IPS-15b (cell line): ENCODE results near the gene GPC6.

ENCODE experiments used
- H3K27me3 ChIP-seq: one replicate; pipeline ENCODE4 v1.6.1; 2013; ENCODE audit warnings: low read length; ENCODE audit not compliant: control insufficient read depth, insufficient read depth
- H3K36me3 ChIP-seq: one replicate; pipeline ENCODE4 v1.6.1; 2013; ENCODE audit warnings: low read length; ENCODE audit not compliant: control insufficient read depth, insufficient read depth
- H3K4me1 ChIP-seq: one replicate; pipeline ENCODE4 v1.6.1; 2013; ENCODE audit warnings: mild to moderate bottlenecking, low read length; ENCODE audit not compliant: control insufficient read depth, insufficient read depth
- H3K4me3 ChIP-seq: one replicate; pipeline ENCODE4 v1.5.1; 2013; ENCODE audit warnings: low read depth, low read length
- H3K9ac ChIP-seq: one replicate; pipeline ENCODE4 v1.6.1; 2013; ENCODE audit warnings: low read depth, mild to moderate bottlenecking, low read length
- H3K9me3 ChIP-seq: one replicate; pipeline ENCODE4 v1.6.1; 2013; ENCODE audit warnings: mild to moderate bottlenecking, low read length; ENCODE audit not compliant: control insufficient read depth, insufficient read depth

The GPC6 gene

DNA sequence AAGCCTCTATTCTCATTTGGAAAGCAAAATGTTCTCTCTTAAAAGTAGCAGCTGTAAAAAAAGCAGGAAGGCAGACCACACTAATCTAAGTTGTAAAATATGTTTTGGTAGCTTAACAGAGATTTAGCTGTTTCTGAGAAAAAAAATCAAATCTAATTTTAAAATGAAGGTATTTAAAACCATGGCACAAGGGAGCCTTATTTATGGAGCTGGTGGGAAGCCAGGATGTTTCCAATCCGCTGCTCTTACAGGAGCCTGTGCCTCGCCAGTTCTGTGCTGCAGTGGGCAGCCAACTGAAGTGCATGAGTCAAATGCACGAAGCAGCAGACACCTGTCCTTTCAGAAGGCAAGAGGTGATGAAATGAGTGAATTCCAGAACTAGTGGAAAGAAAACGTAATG lies 28.2 kb downstream of the GPC6 start:
- H3K36me3 ChIP-seq, result no peaks in the 10 kb centered on the region
- no peaks in the 10 kb centered on the region for H3K4me1 ChIP-seq
- no peaks in the 10 kb centered on the region for H3K9me3 ChIP-seq
- H3K9ac ChIP-seq, result no peak overlapping the region
- H3K4me3 ChIP-seq, result no peak overlapping the region
- no peaks in the 10 kb centered on the region for H3K27me3 ChIP-seq

DNA sequence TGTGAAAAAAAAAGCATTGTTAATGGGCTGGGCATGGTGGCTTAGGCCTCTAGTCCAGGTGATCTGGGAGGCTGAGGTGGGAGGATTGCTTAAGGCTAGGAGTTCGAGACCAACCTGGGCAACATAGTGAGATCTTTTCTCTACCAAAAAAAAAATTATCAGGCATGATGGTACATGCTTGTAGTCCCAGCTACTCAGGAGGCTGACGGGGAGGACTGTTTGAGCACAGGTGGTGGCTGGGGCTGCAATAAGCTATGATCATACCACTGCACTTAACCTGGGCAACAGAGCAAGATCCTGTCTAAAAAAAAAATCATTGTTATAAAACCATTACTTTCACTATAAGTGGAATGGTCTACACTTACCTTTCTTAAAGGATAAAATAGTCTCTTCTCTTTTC lies 30.4 kb downstream of the GPC6 start:
- H3K9ac ChIP-seq, result no peak overlapping the region
- H3K9me3 ChIP-seq, result no peaks in the 10 kb centered on the region
- H3K4me3 ChIP-seq, result no peak overlapping the region
- H3K36me3 ChIP-seq, result no peaks in the 10 kb centered on the region
- no peaks in the 10 kb centered on the region for H3K27me3 ChIP-seq
- no peaks in the 10 kb centered on the region for H3K4me1 ChIP-seq

DNA sequence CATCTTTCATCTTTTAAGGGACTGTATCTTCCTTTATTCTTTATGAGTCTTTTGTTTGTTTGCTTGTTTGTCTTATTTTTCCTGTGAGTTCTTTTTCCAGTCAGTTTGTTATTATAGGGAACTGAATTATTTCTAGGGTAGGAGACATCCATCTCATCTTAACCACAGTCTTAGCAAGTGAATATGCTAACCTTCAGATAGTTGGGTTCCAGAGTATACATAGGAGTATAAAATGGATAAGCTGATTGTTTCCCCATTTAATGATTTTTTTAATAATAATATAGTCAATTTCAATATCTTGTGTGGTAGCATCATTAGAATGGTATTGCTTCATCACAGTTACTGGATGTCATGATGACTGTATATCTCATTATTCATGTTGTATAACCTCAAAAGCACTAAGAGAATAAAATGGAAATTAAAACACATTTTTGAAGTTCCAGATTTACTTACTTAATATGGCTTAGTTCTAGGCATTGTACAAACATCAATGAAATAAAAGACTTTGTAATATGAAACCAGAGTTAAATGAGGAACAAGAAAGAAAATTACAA lies 33.0 kb downstream of the GPC6 start:
- Histone ChIP-seq H3K9me3 (no peaks in the 10 kb centered on the region), H3K4me3 (no peak overlapping the region), H3K27me3 (no peaks in the 10 kb centered on the region), H3K9ac (no peak overlapping the region), H3K36me3 (no peaks in the 10 kb centered on the region), H3K4me1 (no peaks in the 10 kb centered on the region)

DNA sequence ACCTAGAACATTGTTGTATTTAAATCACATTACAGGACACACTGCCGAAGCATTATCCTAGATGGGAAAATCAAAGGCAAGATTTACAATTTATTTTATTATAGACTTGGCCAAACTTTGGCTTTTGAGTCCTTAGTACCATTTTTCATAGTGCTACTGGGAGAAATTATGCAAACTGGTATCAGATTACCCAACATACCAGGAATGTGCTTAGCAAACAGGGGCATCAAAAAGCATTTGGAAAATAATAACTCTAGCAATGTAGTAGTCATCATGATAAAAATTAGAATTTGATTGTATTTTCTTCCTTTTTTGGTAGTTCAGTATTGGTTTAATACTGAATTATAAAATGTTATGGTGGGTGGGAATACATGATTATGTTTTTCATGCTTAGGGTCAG lies 34.0 kb downstream of the GPC6 start:
- no peak overlapping the region for H3K4me3 ChIP-seq
- H3K9ac ChIP-seq, result no peak overlapping the region
- H3K4me1 ChIP-seq, result no peaks in the 10 kb centered on the region
- no peaks in the 10 kb centered on the region for H3K27me3 ChIP-seq
- no peaks in the 10 kb centered on the region for H3K36me3 ChIP-seq
- H3K9me3 ChIP-seq, result no peaks in the 10 kb centered on the region

DNA sequence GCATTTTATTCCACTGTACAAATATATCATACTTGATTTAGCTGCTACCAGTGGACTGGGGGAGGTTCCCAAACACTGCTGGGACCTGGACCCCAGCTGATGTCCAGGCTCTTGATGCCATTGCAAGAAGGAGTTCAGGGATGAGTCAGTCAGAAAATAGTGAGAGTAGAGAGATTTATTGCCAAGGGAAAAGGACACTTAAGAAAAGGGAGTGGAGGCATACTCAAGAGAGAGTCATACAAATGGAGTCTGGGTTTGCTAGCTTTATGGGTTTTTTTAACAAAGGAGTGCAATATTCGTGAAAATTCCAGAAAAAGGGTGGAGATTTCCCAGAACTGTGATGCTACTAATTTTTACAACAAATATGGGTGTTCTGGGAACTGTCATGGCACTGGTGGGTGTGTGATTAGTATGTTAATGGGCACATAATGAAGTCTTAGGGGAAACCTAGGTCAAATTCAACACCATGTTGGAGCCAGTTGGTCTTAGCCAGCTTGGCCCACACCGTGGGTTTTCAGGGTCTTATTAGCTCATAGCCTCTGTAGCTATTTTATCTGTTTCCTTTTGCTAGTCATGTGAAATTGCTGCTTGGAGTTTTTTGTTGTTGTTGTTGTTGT lies 36.2 kb downstream of the GPC6 start:
- Histone ChIP-seq H3K4me1 (no peaks in the 10 kb centered on the region), H3K9me3 (no peaks in the 10 kb centered on the region), H3K9ac (no peak overlapping the region), H3K4me3 (no peak overlapping the region), H3K36me3 (no peaks in the 10 kb centered on the region), H3K27me3 (no peaks in the 10 kb centered on the region)

DNA sequence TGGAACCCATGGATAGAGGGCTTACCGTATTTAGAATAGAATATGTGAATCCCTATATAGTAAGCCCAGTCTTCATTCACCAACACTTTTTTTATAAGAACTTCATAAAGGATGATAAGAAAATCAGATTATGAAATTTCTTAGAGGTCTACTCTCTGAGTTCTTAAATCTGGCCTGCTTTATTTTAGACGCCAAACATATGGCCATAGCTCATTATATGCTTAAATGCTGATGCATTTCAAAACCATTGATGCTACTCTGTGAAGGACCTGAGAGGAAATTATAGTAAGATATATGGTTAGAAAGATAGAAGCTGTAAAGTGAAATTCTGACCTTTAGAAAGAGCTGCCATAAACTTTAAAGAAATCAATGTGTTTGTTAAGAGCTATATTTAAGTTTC lies 38.3 kb downstream of the GPC6 start:
- no peak overlapping the region for H3K9ac ChIP-seq

DNA sequence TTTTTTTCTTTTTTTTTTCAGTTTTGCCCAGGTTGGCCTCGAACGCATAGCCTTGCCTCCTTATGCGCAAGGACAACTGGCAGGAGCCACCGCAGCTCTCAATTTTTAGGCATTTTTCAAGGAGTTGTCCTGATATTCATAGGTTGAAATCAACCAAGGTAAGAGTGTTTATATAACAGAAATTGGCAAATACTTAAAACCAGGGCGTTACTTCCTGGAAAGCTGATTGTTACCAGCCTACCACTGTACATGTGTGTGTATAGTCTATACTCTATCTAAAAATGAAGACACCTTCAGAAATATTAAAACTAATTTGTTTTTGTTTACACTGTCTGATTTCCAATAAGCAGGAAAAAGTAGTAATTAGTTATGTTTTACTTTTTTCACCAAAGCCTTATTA lies 39.2 kb downstream of the GPC6 start:
- H3K9me3 ChIP-seq, result no peaks in the 10 kb centered on the region
- H3K4me1 ChIP-seq, result peaks cover 3% of the 10 kb centered on the region
- no peak overlapping the region for H3K4me3 ChIP-seq
- no peaks in the 10 kb centered on the region for H3K27me3 ChIP-seq
- H3K9ac ChIP-seq, result no peak overlapping the region
- H3K36me3 ChIP-seq, result no peaks in the 10 kb centered on the region

More for the DNA sequence above, 38.3 kb downstream of the GPC6 start:
- Histone ChIP-seq H3K36me3 (no peaks in the 10 kb centered on the region), H3K27me3 (no peaks in the 10 kb centered on the region), H3K9me3 (no peaks in the 10 kb centered on the region), H3K4me3 (no peak overlapping the region), H3K4me1 (peaks cover 3% of the 10 kb centered on the region)

DNA sequence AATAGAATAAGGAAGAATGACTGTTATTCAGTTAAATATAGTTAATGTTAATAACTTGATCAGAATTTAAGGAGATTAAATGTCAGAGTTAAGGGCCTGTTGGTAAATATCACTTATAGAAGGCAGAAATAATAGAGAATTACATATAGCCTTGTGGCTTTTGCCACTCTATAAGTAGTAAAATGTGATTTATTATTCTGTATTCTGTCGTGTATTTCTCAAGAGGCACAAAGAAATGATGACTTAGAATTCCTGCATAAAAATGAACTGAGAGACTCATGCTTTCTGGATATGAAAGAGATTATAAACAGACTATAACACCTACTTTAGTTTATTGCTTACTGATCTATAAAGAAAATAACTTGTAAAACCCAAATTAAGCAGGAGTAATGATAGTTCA lies 40.1 kb downstream of the GPC6 start:
- Histone ChIP-seq H3K4me3 (no peak overlapping the region), H3K27me3 (no peaks in the 10 kb centered on the region), H3K9ac (no peak overlapping the region), H3K4me1 (peaks cover 3% of the 10 kb centered on the region), H3K36me3 (no peaks in the 10 kb centered on the region), H3K9me3 (no peaks in the 10 kb centered on the region)

DNA sequence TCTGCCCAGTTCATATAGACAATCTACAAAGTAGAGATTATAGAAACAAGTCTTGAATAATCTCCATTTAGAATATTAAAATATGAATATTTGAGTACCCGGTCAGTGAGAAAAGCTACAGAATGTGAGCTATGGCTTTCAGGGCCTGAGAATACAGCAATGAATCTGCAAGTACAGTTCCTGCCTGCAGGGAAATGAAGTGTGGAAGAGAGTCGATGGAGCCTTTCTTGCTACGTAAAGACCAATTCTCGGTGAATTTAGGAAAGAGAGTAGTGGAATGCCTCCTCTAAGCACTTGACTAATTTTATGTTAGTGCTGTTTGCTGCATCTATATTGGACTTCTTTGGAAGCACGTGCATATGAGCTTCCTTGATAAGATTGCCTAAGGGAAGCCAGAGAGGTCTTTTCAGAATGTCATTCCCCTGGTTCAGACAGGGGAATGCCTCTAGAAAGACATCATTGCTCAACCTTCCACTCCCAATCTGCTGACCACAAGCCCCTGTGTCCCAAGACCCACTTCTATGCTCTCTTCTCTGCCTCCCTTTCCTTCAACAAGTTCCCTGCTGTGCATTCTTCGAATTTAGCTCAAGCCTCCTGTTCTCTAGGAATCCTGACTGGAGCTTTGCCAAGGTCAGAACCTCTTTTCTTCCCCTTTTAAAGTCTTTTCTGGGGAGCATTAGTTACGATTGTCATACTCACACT lies 41.9 kb downstream of the GPC6 start:
- H3K9me3 ChIP-seq, result no peaks in the 10 kb centered on the region
- no peaks in the 10 kb centered on the region for H3K36me3 ChIP-seq
- no peak overlapping the region for H3K4me3 ChIP-seq
- peaks cover 3% of the 10 kb centered on the region for H3K4me1 ChIP-seq
- H3K9ac ChIP-seq, result no peak overlapping the region
- H3K27me3 ChIP-seq, result no peaks in the 10 kb centered on the region

DNA sequence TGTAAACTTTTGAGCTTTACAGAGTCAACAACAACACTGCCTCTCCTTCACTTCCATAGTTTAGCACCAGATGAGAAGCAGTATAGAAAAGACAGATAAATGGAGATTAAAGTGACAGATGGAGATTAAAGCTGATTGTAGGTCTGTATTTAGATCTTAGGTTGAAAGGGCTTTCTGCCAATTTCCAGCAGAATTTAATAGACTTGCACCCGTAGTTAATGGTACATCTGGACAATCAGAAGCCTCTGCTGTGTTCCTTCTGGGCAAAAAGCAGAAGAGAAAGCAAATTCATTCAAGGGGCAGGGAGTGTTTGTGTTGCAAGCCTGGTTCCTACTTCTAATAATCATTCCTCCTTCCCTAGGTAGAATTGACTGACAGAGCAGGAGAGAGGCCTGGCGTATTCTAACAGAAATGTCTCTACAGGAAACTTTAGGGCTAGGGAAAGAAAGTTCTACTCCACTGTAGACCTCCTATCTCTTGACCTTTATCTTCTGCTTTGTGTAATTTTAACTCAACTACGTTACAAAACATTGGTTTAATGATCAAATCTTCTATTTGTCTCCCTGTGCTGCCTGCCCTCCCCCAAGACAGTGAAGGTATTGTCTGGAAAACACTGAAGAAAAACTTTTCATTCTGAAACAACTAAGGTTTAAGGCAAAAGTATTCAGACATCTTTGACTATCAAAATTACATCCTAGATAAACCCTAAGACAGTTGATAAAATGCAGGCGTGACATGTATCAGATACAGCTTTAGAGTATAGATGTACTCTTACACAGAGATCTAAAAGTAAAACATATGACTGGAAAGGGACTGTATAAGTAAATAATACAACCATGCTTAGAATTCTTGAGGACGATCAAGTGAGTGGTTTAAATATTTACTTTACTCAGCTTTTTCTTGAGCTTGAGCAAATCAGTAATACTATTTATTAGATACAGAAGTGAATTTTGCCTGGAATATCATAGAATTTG lies 44.4 kb downstream of the GPC6 start:
- H3K4me3 ChIP-seq, result no peak overlapping the region
- H3K4me1 ChIP-seq, result peaks cover 3% of the 10 kb centered on the region
- no peaks in the 10 kb centered on the region for H3K9me3 ChIP-seq
- H3K36me3 ChIP-seq, result no peaks in the 10 kb centered on the region
- H3K9ac ChIP-seq, result no peak overlapping the region
- no peaks in the 10 kb centered on the region for H3K27me3 ChIP-seq

DNA sequence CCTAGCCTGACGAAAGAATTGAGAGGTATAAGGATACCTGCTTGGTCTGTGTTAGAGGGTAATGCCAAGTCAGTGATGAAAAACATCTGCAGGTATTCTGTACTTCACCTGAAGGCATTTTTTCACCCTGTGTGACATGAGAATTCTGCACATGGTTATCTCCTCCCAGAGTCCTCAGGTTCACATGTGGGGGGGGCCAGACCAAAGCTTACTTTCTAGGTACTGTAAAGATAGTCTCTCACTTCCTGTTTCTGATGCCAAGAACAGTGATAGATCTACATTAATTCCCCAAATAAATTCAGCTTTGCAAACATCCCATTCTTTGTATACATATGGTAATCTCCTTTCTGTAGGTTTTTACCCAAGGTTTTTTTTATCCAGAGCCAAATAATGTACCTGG lies 53.4 kb downstream of the GPC6 start:
- peaks cover 10% of the 10 kb centered on the region for H3K4me1 ChIP-seq
- no peaks in the 10 kb centered on the region for H3K36me3 ChIP-seq
- H3K9ac ChIP-seq, result no peak overlapping the region
- no peaks in the 10 kb centered on the region for H3K9me3 ChIP-seq
- no peak overlapping the region for H3K4me3 ChIP-seq
- H3K27me3 ChIP-seq, result no peaks in the 10 kb centered on the region
